T47D (cell line): Measurements from ENCODE around the gene CCR7.

ENCODE experiments used
- DNase-seq, 2 experiments: peaks; one replicate each; pipeline versions ENCODE4 v3.0.0 to v3.0.0-alpha.2; 2011 to 2012; ENCODE audit warnings: low read depth in 1 of 2, low spot score in 1 of 2
- JUND ChIP-seq: IDR thresholded peaks from 2 replicates; pipeline ENCODE4 v1.6.1; 2012; ENCODE audit warnings: low read depth
- in situ Hi-C: cut with HindIII; loops from 2 replicates; pipeline ENCODE4 v1.10.0; 2016; ENCODE audit warnings: low sequenced_read_pairs, low pct_unique_long_range_greater_than_20kb

Gene CCR7

GRCh38 chr17:40563220-40564052 is 1.8 kb downstream of the CCR7 start:
- peak in 1 of 2 experiments; percentile 59 for DNase-seq
- in situ Hi-C loops = no loop called here
- no peak for TF ChIP-seq JUND

- in situ Hi-C loops = no loop called here
- TF ChIP-seq JUND = no peak
These were observed 2.4 kb downstream of the CCR7 start for GRCh38 chr17:40562838-40563219.

GRCh38 chr17:40561871-40562611 is 3.2 kb downstream of the CCR7 start:
- in situ Hi-C loops = no loop called here
- TF ChIP-seq JUND = no peak
- peak in 1 of 2 experiments; percentile 61 for DNase-seq

More at GRCh38 chr17:40562838-40563219, 2.4 kb downstream of the CCR7 start:
- DNase-seq = no peak

GRCh38 chr17:40561294-40561870 is 3.9 kb downstream of the CCR7 start:
- DNase-seq = no peak
- TF ChIP-seq JUND = no peak
- in situ Hi-C loops = no loop called here

GRCh38 chr17:40560592-40561293 is 4.5 kb downstream of the CCR7 start:
- in situ Hi-C loops = no loop called here
- TF ChIP-seq JUND = no peak

GRCh38 chr17:40559954-40560591 is 5.2 kb downstream of the CCR7 start:
- DNase-seq = peak; percentile 95 to 97
- TF ChIP-seq JUND = no peak
- in situ Hi-C loops = no loop called here

More at GRCh38 chr17:40560592-40561293, 4.5 kb downstream of the CCR7 start:
- DNase-seq = no peak

- in situ Hi-C loops = no loop called here
- TF ChIP-seq JUND = no peak
- DNase-seq = no peak
These were observed 5.7 kb downstream of the CCR7 start for GRCh38 chr17:40559564-40559916.

- in situ Hi-C loops = no loop called here
- DNase-seq = no peak
- TF ChIP-seq JUND = no peak
These were observed 6.2 kb downstream of the CCR7 start for GRCh38 chr17:40558890-40559563.

- TF ChIP-seq JUND = no peak
- in situ Hi-C loops = no loop called here
These were observed 6.9 kb downstream of the CCR7 start for GRCh38 chr17:40558300-40558889.

GRCh38 chr17:40557531-40558299 is 7.6 kb downstream of the CCR7 start:
- no peak for DNase-seq
- in situ Hi-C loops = no loop called here
- no peak for TF ChIP-seq JUND

More at GRCh38 chr17:40558300-40558889, 6.9 kb downstream of the CCR7 start:
- no peak for DNase-seq
